Measurements from ENCODE around the gene MYO1G.

DNA sequence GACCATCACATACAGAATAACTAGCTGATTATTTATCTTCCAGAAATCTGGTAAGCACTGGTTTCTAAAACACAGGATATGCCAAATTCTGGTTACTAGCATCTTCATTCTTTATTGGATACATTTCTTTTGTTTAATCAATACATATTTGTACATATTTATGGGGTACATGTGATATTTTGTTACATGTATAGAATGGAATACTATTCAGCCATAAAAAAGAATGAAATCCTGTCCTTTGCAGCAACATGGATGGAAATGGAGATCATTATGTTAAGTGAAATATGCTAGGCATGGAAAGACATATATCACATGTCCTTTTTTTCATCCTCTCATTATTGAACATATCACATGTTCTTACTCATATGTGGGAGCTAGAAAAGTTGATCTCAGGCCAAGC, 60.8 kb downstream of the MYO1G start:
- no peak for TF ChIP-seq POLR2AphosphoS5 (IDR thresholded peaks at IDR 0.05; ENCODE audit: low read depth, low read length)
- no peak for TF ChIP-seq POLR2A (IDR thresholded peaks at IDR 0.05; ENCODE audit: low read depth, low read length)
